HepG2 (cell line): ENCODE data around the gene EIF6. TPM values are rescaled to one million over a fixed set of nuclear protein-coding genes. Genes with fewer than 3 reads are reported as not detected.
A peak's percentile ranks its signal among the peaks of the same experiment; 100 is the strongest.

Source experiments
- ERF ChIP-seq: IDR thresholded peaks from 2 replicates; pipeline ENCODE4 v1.6.1; 2018; ENCODE audit warnings: missing biosample characterization, missing genetic modification reagents
- HNF4G ChIP-seq, 2 experiments: sonication (generic) in 1 of 2; formaldehyde crosslinking in 1 of 2; IDR thresholded peaks; 2 replicates each; pipeline versions ENCODE4 v1.4.0 to v1.6.1; 2011 to 2020; ENCODE audit warnings: borderline replicate concordance in 2 of 2, low read depth in 2 of 2, mild to moderate bottlenecking in 2 of 2, low read length in 1 of 2, missing genetic modification reagents in 1 of 2, moderate library complexity in 1 of 2
- HOXA9 ChIP-seq: sonication (generic); formaldehyde crosslinking; IDR thresholded peaks from 2 replicates; pipeline ENCODE4 v1.8.1; 2022; ENCODE audit warnings: missing genetic modification reagents, mild to moderate bottlenecking, moderate library complexity, borderline replicate concordance
- NR2F6 ChIP-seq, 2 experiments: IDR thresholded peaks; 2 replicates each; pipeline ENCODE4 v1.6.1; 2016; ENCODE audit warnings: antibody characterized with exemption in 1 of 2, mild to moderate bottlenecking in 1 of 2
- PCBP2 ChIP-seq: fragments of 200-400 bp; formaldehyde crosslinking; optimal IDR thresholded peaks from 2 replicates; pipeline ENCODE3; 2018; ENCODE audit warnings: low read length, low read depth; ENCODE audit not compliant: poor library complexity, severe bottlenecking
- PTBP1 ChIP-seq: fragments of 200-400 bp; formaldehyde crosslinking; IDR thresholded peaks from 2 replicates; pipeline ENCODE4 v1.6.1; 2018; ENCODE audit warnings: low read length, low read depth; ENCODE audit not compliant: poor library complexity, severe bottlenecking
- RFX1 ChIP-seq: fragments of 450-650 bp; IDR thresholded peaks from 2 replicates; pipeline ENCODE4 v1.6.1; 2017
- SMC3 ChIP-seq: IDR thresholded peaks from 2 replicates; pipeline ENCODE4 v1.6.1; 2011; ENCODE audit warnings: low read length, improper control_type of control experiment
- SNAPC2 ChIP-seq: sonication (generic); formaldehyde crosslinking; IDR thresholded peaks from 2 replicates; pipeline ENCODE4 v1.8.1; 2022; ENCODE audit warnings: mild to moderate bottlenecking, missing genetic modification reagents
- ZKSCAN8 ChIP-seq: IDR thresholded peaks from 2 replicates; pipeline ENCODE4 v1.6.1; 2016; ENCODE audit warnings: borderline replicate concordance, missing genetic modification reagents, missing compliant biosample characterization
- ZNF12 ChIP-seq: sonication (generic); formaldehyde crosslinking; IDR thresholded peaks from 2 replicates; pipeline ENCODE4 v1.5.0; 2020; ENCODE audit warnings: missing genetic modification reagents
- ZNF205 ChIP-seq: IDR thresholded peaks from 2 replicates; pipeline ENCODE4 v1.6.1; 2018; ENCODE audit warnings: missing biosample characterization, missing genetic modification reagents
- ZNF652 ChIP-seq: IDR thresholded peaks from 2 replicates; pipeline ENCODE4 v1.6.1; 2016; ENCODE audit warnings: low read depth, borderline replicate concordance
- polyA plus RNA-seq, 8 experiments: library from polyadenylated mRNA; depleted of rRNA in 3 of 8; stranded (reverse) in 7 of 8; unstranded in 1 of 8; fragments of >200 nt; fragmentation: Illumina TruSeq in 4 of 8; extraction: Trizol in 4 of 8; gene quantifications; 2 replicates each; pipeline versions ENCODE4 v1.2.1 to v1.2.3, GENCODE V29; 2011 to 2016; ENCODE audit warnings: low read depth in 4 of 8, missing spikeins in 1 of 8, mixed read lengths in 1 of 8; ENCODE audit not compliant: insufficient read depth in 1 of 8
- total RNA-seq, 5 experiments: library from RNA; depleted of rRNA; stranded (reverse); fragments of >200 nt; fragmentation: Illumina TruSeq; extraction: Trizol; gene quantifications; 2 replicates each; pipeline ENCODE4 v1.2.3, GENCODE V29; 2016; ENCODE audit warnings: low read depth in 1 of 5
- TF ChIP-seq, protein P1 (sequence below), 2 experiments: sonication (generic) in 1 of 2; formaldehyde crosslinking in 1 of 2; IDR thresholded peaks; 2 replicates each; pipeline versions ENCODE4 v1.4.0 to v1.6.1; 2016 to 2020; ENCODE audit warnings: borderline replicate concordance in 1 of 2, low read depth in 1 of 2, mild to moderate bottlenecking in 1 of 2, missing genetic modification reagents in 1 of 2
- TF ChIP-seq, protein P2 (sequence below): sonication (generic); formaldehyde crosslinking; IDR thresholded peaks from 2 replicates; pipeline ENCODE4; 2020; ENCODE audit warnings: missing genetic modification reagents, mild to moderate bottlenecking, borderline replicate concordance
- TF ChIP-seq, protein P3 (sequence below): fragments of 450-650 bp; IDR thresholded peaks from 2 replicates; pipeline ENCODE4 v1.6.1; 2017
- TF ChIP-seq, protein P4 (sequence below): sonication (generic); formaldehyde crosslinking; IDR thresholded peaks from 2 replicates; pipeline ENCODE4 v1.5.0; 2020; ENCODE audit warnings: missing genetic modification reagents

EIF6 gene
- total and polyA plus RNA-seq, 2 of the 13 experiments (the other 11 are each of a cell fraction or from before 2014, with no cell fraction given), result 462 to 466 TPM

DNA sequence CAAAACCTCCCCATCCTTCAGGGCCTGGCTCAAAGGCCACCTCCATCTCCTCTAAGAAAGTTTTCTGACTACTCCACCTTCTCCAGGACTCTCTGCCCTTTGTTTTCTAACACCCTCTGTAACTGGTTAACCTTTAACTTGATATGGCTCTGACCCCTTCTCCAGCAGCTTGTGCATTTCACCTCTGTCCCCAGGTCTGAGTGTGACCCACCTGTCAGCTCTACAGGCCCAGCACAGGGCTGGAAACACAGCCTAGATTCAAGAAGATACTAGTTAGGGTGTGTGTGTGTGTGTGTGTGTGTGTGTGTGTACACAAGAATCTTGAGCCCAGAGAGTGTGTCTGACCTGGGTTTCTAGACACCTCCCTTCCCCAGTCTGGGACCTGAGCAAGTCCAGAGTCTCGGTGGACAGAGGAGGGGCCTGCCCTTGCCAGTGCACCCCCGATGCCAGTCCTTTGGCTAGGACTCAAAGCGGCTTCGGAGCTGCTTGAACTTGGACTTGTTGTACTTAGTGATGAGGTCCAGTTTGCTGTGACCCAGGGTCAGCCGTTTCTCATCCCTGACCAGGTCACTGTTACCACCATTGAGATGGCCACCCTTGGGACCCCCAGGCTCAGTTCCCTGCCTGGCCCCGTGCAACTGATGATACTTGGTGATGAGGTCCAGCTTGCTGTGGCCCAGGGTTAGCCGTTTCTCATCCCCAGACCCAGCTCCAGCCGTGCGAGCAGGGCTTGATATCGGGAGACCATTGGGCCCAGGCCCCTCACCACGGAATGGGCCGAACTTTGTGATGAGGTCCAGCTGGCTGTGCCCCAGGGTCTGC is 1.7 kb upstream of the EIF6 start (continued):
- TF ChIP-seq, protein P1, sequence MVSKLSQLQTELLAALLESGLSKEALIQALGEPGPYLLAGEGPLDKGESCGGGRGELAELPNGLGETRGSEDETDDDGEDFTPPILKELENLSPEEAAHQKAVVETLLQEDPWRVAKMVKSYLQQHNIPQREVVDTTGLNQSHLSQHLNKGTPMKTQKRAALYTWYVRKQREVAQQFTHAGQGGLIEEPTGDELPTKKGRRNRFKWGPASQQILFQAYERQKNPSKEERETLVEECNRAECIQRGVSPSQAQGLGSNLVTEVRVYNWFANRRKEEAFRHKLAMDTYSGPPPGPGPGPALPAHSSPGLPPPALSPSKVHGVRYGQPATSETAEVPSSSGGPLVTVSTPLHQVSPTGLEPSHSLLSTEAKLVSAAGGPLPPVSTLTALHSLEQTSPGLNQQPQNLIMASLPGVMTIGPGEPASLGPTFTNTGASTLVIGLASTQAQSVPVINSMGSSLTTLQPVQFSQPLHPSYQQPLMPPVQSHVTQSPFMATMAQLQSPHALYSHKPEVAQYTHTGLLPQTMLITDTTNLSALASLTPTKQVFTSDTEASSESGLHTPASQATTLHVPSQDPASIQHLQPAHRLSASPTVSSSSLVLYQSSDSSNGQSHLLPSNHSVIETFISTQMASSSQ (IDR thresholded peaks at IDR 0.05; ENCODE audit: low read depth), result peak; percentile 96
- TF ChIP-seq, protein P1 (CRISPR knock-in tag; IDR thresholded peaks at IDR 0.05; ENCODE audit: borderline replicate concordance), result peak; percentile 95
- TF ChIP-seq ZNF205 (CRISPR knock-in tag) (peak; percentile 8), ERF (CRISPR knock-in tag) (peak; percentile 58), NR2F6 (IDR thresholded peaks at IDR 0.05) (peak; percentile 92), NR2F6 (CRISPR knock-in tag; IDR thresholded peaks at IDR 0.05) (peak; percentile 82), HOXA9 (no peak), HNF4G (IDR thresholded peaks at IDR 0.05; ENCODE audit: borderline replicate concordance, low read depth, low read length) (no peak; the same call in 1 of the 2 replicates), HNF4G (CRISPR knock-in tag; IDR thresholded peaks at IDR 0.05; ENCODE audit: borderline replicate concordance, low read depth) (no peak; the same call in 1 of the 2 replicates), PCBP2 (no peak), SNAPC2 (CRISPR knock-in tag) (peak; percentile 68; the same call in 1 of the 2 replicates), ZNF652 (CRISPR knock-in tag) (0 out of 2 replicates have a peak, but pooled peaks have one; percentile 22), ZKSCAN8 (no peak), RFX1 (no peak), ZNF12 (no peak), PTBP1 (no peak), SMC3 (peak; percentile 31; the same call in 1 of the 2 replicates)
- TF ChIP-seq, protein P2, sequence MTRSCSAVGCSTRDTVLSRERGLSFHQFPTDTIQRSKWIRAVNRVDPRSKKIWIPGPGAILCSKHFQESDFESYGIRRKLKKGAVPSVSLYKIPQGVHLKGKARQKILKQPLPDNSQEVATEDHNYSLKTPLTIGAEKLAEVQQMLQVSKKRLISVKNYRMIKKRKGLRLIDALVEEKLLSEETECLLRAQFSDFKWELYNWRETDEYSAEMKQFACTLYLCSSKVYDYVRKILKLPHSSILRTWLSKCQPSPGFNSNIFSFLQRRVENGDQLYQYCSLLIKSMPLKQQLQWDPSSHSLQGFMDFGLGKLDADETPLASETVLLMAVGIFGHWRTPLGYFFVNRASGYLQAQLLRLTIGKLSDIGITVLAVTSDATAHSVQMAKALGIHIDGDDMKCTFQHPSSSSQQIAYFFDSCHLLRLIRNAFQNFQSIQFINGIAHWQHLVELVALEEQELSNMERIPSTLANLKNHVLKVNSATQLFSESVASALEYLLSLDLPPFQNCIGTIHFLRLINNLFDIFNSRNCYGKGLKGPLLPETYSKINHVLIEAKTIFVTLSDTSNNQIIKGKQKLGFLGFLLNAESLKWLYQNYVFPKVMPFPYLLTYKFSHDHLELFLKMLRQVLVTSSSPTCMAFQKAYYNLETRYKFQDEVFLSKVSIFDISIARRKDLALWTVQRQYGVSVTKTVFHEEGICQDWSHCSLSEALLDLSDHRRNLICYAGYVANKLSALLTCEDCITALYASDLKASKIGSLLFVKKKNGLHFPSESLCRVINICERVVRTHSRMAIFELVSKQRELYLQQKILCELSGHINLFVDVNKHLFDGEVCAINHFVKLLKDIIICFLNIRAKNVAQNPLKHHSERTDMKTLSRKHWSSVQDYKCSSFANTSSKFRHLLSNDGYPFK, result 0 out of 2 replicates have a peak, but pooled peaks have one; percentile 37
- TF ChIP-seq, protein P3, sequence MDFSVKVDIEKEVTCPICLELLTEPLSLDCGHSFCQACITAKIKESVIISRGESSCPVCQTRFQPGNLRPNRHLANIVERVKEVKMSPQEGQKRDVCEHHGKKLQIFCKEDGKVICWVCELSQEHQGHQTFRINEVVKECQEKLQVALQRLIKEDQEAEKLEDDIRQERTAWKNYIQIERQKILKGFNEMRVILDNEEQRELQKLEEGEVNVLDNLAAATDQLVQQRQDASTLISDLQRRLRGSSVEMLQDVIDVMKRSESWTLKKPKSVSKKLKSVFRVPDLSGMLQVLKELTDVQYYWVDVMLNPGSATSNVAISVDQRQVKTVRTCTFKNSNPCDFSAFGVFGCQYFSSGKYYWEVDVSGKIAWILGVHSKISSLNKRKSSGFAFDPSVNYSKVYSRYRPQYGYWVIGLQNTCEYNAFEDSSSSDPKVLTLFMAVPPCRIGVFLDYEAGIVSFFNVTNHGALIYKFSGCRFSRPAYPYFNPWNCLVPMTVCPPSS, result no peak
- TF ChIP-seq, protein P4, sequence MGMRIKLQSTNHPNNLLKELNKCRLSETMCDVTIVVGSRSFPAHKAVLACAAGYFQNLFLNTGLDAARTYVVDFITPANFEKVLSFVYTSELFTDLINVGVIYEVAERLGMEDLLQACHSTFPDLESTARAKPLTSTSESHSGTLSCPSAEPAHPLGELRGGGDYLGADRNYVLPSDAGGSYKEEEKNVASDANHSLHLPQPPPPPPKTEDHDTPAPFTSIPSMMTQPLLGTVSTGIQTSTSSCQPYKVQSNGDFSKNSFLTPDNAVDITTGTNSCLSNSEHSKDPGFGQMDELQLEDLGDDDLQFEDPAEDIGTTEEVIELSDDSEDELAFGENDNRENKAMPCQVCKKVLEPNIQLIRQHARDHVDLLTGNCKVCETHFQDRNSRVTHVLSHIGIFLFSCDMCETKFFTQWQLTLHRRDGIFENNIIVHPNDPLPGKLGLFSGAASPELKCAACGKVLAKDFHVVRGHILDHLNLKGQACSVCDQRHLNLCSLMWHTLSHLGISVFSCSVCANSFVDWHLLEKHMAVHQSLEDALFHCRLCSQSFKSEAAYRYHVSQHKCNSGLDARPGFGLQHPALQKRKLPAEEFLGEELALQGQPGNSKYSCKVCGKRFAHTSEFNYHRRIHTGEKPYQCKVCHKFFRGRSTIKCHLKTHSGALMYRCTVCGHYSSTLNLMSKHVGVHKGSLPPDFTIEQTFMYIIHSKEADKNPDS (CRISPR knock-in tag), result 0 out of 2 replicates have a peak, but pooled peaks have one; percentile 42
